ENCODE measurements around the gene RHD.

DNA sequence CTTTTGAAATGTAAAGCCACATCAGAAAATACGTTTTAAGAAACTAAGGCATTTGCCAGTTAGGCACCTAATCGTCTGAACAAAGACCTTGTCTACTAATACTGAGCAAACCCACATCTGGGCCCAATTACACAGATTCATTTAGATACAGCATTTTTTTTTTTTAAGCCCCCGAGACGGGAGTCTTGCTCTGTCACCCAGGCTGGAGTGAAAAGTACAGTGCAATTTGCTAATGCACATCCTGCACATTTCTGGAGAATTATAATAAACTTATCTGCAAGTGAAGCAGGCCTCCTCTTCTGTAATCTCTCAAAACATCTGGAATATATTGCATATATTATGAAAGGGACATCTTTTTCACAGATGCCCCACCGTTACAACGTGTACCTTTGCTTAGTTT is 28.4 kb upstream of the RHD start:
- TF ChIP-seq, protein P1, sequence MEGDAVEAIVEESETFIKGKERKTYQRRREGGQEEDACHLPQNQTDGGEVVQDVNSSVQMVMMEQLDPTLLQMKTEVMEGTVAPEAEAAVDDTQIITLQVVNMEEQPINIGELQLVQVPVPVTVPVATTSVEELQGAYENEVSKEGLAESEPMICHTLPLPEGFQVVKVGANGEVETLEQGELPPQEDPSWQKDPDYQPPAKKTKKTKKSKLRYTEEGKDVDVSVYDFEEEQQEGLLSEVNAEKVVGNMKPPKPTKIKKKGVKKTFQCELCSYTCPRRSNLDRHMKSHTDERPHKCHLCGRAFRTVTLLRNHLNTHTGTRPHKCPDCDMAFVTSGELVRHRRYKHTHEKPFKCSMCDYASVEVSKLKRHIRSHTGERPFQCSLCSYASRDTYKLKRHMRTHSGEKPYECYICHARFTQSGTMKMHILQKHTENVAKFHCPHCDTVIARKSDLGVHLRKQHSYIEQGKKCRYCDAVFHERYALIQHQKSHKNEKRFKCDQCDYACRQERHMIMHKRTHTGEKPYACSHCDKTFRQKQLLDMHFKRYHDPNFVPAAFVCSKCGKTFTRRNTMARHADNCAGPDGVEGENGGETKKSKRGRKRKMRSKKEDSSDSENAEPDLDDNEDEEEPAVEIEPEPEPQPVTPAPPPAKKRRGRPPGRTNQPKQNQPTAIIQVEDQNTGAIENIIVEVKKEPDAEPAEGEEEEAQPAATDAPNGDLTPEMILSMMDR (IDR thresholded peaks at IDR 0.05) = no peak
- no peak for TF ChIP-seq POLR2A (IDR thresholded peaks at IDR 0.05)
